Anterior cingulate cortex (tissue), 58 donors: ENCODE data around the gene CALHM2.
"Not testable (repeated sequence)": the region's sequence is repeated elsewhere in the genome, so short reads cannot be mapped to it uniquely, and the experiment has no call there.

Source experiments
- DNase-seq, 58 donors: peaks; one replicate each; lab custom pipeline; 2025; lab: John Stamatoyannopoulos, UW

The CALHM2 gene

DNA sequence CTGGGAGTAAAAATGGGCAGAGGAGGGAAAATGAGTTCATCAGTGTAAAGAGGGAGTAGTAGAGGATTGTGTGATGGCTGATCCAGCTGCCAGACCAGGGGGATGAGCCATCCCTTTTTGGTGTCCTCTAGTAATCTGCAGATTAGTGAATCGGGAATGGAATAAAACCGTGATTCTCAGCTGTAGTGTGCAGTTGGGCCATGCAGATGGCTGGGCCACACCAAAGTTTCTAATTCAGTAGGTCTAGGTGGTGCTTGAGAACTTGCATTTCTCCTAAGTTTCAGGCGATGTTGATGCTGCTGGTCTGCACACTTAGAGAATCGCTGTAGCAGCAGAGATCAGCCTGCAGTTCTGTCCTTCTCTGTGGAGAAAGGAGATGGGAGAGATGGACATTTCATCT lies 33.1 kb downstream of the CALHM2 start:
- no peak for DNase-seq

DNA sequence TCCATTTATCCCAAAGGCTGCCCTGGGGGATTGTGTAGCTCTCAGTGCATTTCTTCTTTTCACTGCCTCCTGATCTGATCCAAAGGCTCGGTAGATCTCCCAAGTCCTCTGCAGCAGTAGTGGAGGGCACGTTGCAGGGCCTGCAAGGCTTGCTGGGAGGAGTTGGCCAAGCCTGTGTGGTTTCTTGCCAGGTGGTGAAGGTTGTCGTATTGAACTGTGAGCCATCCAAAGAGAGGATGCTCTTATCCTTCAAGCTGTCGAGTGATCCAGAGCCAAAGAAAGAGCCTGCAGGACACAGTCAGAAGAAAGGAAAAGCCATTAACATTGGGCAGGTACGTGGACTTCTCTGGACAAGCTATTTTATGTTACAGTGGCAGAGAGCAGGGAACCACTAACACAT lies 34.6 kb downstream of the CALHM2 start:
- DNase-seq, result no peak

DNA sequence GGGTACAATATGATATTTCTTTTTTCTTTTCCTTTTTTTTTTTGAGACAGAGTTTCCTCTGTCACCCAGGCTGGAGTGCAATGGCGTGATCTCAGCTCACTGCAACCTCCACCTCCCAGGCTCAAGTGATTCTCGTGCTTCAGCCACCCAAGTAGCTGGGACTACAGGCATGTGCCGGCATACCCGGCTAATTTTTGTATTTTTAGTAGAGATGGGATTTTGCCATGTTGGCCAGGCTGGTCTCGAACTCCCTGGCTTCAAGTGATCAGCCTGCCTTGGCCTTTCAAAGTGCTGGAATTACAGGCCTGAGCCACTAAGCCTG lies 35.1 kb downstream of the CALHM2 start:
- DNase-seq, result not testable (repeated sequence)

- peak in 35 of 58 donors; percentile 1 to 70 (median 9) for DNase-seq
Measured at GRCh38 chr10:103416436-103417147, 35.6 kb downstream of the CALHM2 start.

DNA sequence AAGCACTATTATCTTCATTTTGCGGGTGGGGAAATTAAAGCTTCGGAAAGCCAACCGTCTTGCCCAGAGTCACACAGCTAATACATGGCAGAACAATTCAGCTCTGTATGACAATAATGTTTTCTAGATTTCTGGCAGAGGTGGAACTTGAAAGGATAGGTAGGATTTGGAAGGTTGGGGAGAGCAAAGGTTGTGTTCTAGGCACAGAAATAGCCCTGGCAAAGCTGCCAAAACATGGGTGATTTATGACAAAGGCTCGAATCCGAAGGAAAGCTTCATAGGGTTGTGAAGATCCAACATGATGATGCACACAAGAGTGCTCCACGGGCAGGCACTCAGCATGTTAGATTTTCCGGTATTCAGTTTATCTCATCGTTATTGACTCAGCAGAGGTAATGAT lies 36.6 kb downstream of the CALHM2 start:
- no peak for DNase-seq

GRCh38 chr10:103413564-103413963 lies 38.6 kb downstream of the CALHM2 start:
- no peak for DNase-seq

DNA sequence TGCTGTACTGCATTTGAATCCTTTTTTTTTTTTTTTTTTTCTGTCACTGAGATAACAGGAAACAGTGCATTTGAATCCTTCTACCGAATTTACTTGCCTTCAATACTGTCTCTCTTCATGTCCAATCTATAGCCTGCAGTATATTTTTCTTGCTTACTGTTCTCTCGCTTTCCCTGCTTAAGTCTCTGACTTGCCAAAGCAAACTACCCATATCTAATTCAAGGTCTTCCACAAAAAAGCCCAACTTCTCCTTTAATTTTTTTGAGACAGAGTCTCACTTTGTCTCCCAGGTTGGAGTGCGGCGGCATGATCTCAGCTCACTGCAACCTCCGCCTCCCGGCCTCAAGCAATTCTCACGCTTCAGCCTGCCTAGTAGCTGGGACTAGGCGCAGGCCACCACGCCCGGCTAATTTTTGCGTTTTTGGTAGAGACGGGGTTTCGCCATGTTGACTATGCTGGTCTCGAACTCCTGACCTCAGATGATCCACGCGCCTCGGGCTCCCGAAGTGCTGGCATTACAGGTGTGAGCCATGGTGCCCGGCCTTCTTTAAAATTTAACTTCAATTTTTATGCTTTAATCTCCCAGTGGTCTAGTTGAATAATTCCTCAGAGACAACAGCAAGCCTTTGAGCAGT lies 54.9 kb downstream of the CALHM2 start:
- DNase-seq, result no peak

- no peak for DNase-seq
Measured at GRCh38 chr10:103396789-103397087, 55.4 kb downstream of the CALHM2 start.
